HCT116 (cell line): ENCODE data around the gene RBM33.

Source experiments
- CEBPB ChIP-seq: IDR thresholded peaks from 2 replicates; pipeline ENCODE4 v1.6.1; 2012; ENCODE audit warnings: low read depth
- POLR2A ChIP-seq: IDR thresholded peaks from 2 replicates; pipeline ENCODE4 v1.7.0; 2011; ENCODE audit warnings: borderline replicate concordance; ENCODE audit not compliant: insufficient read depth, insufficient read length; ENCODE audit errors: extremely low read depth
- REST ChIP-seq: IDR thresholded peaks from 2 replicates; pipeline ENCODE4 v1.6.1; 2012; ENCODE audit warnings: low read depth

- no peak for TF ChIP-seq CEBPB
- TF ChIP-seq REST: no peak
- TF ChIP-seq POLR2A: no peak
Observed at GRCh38 chr7:155637155-155637554, 7.3 kb upstream of the RBM33 start.
